HPDE6-E6E7 (cell line): ENCODE measurements around the gene ZNF74.
"Not testable (repeated sequence)": the region's sequence is repeated elsewhere in the genome, so short reads cannot be mapped to it uniquely, and the experiment has no call there.

Experiments
- DNase-seq: peaks from one replicate; pipeline ENCODE4 v3.0.0; 2011; ENCODE audit warnings: missing footprints; ENCODE audit errors: extremely low spot score

Gene ZNF74

GRCh38 chr22:20376281-20376680, 17.7 kb upstream of the ZNF74 start:
- not testable (repeated sequence) for DNase-seq

GRCh38 chr22:20376983-20377382, 17.0 kb upstream of the ZNF74 start:
- DNase-seq, result not testable (repeated sequence)

- DNase-seq, result no peak
Measured at GRCh38 chr22:20378110-20378509, 15.8 kb upstream of the ZNF74 start.

- not testable (repeated sequence) for DNase-seq
Measured at GRCh38 chr22:20378684-20379083, 15.3 kb upstream of the ZNF74 start.

- DNase-seq, result peak; percentile 25
Measured at GRCh38 chr22:20380486-20380885, 13.5 kb upstream of the ZNF74 start.

GRCh38 chr22:20383538-20383937, 10.4 kb upstream of the ZNF74 start:
- no peak for DNase-seq

- DNase-seq, result no peak
Measured at GRCh38 chr22:20384171-20384570, 9.8 kb upstream of the ZNF74 start.

- no peak for DNase-seq
Measured at GRCh38 chr22:20384865-20385264, 9.1 kb upstream of the ZNF74 start.

- DNase-seq, result no peak
Measured at GRCh38 chr22:20386336-20386735, 7.6 kb upstream of the ZNF74 start.

GRCh38 chr22:20386972-20387371, 7.0 kb upstream of the ZNF74 start:
- no peak for DNase-seq

GRCh38 chr22:20388200-20388599, 5.8 kb upstream of the ZNF74 start:
- DNase-seq, result no peak

GRCh38 chr22:20389288-20389687, 4.7 kb upstream of the ZNF74 start:
- DNase-seq, result no peak

GRCh38 chr22:20390394-20390907, 3.5 kb upstream of the ZNF74 start:
- no peak for DNase-seq

- DNase-seq, result no peak
Measured at GRCh38 chr22:20391222-20391621, 2.7 kb upstream of the ZNF74 start.

GRCh38 chr22:20392365-20392881, 1.5 kb upstream of the ZNF74 start:
- not testable (repeated sequence) for DNase-seq

GRCh38 chr22:20392983-20393704, 807 bp upstream of the ZNF74 start:
- DNase-seq, result no peak

GRCh38 chr22:20395181-20395906, 1.4 kb downstream of the ZNF74 start:
- no peak for DNase-seq

- no peak for DNase-seq
Measured at GRCh38 chr22:20395907-20396287, 1.9 kb downstream of the ZNF74 start.

GRCh38 chr22:20396639-20397038, 2.7 kb downstream of the ZNF74 start:
- no peak for DNase-seq

- DNase-seq, result no peak
Measured at GRCh38 chr22:20397498-20397897, 3.5 kb downstream of the ZNF74 start.

- DNase-seq, result no peak
Measured at GRCh38 chr22:20398420-20398819, 4.5 kb downstream of the ZNF74 start.

- DNase-seq, result no peak
Measured at GRCh38 chr22:20399866-20400605, 6.1 kb downstream of the ZNF74 start.
